HepG2 (cell line): ENCODE results near the gene CDH23. TPM values are rescaled to one million over a fixed set of nuclear protein-coding genes. Genes with fewer than 3 reads are reported as not detected.

Source experiments
- ATAC-seq: fragments of 200-7000 bp; cut with Tn5 transposase; 3 replicates; pipeline ENCODE4 v1.9.1; 2020; ENCODE audit warnings: mild to moderate bottlenecking, moderate library complexity
- BruUV-seq: library from RNA; stranded (reverse); fragments of 400-500 nt; replicated peaks from 2 replicates; lab custom pipeline; 2021; lab: Mats Ljungman, UMichigan
- CTCF ChIA-PET: fragments of 300-600 bp; formaldehyde crosslinking; extraction: SDS; loops from one replicate; lab custom pipeline; 2021; ENCODE audit warnings: low total read pairs, inconsistent platforms, low intra/inter-chr PET ratio; lab: Yijun Ruan, JAX
- POLR2A ChIA-PET: fragments of 350-600 bp; sonication (Branson Sonifier 250); formaldehyde crosslinking; loops from one replicate; lab custom pipeline; 2020; ENCODE audit warnings: antibody characterized with exemption, inconsistent platforms; lab: Yijun Ruan, JAX
- DNase-seq: peaks from one replicate; pipeline ENCODE4 v3.0.0-alpha.2; 2015; ENCODE audit warnings: low spot score
- FAIRE-seq: peaks from 3 replicates; lab custom pipeline; 2011; peaks lifted over from hg19 to GRCh38; lab: Jason Lieb, UNC
- H2AFZ ChIP-seq: one replicate; pipeline ENCODE4 v1.6.1; 2011; ENCODE audit warnings: low read length, inconsistent platforms
- H3K27ac ChIP-seq: fragments of 300-600 bp; 3 replicates; pipeline ENCODE4 v1.8.0; 2011; ENCODE audit warnings: mixed run types, mild to moderate bottlenecking, mixed read lengths, low read length, inconsistent platforms; ENCODE audit not compliant: insufficient read depth; ENCODE audit errors: extremely low read length
- H3K27me3 ChIP-seq, 2 experiments: fragments of 200-600 bp in 1 of 2; 2 replicates in 1 of 2; 3 replicates in 1 of 2; pipeline versions ENCODE4 v1.6.0 to v1.8.0; 2011; ENCODE audit warnings: low read length in 2 of 2, mild to moderate bottlenecking in 2 of 2, moderate library complexity in 2 of 2, inconsistent platforms in 1 of 2; ENCODE audit not compliant: insufficient read depth in 2 of 2, control insufficient read depth in 1 of 2
- H3K36me3 ChIP-seq, 2 experiments: fragments of 200-600 bp in 1 of 2; replicated peaks in 1 of 2; 2 replicates in 1 of 2; 3 replicates in 1 of 2; pipeline versions ENCODE4 v1.5.1 to v1.8.0; 2011; ENCODE audit warnings: low read length in 2 of 2, inconsistent platforms in 1 of 2; ENCODE audit not compliant: insufficient read depth in 2 of 2, control insufficient read depth in 1 of 2
- H3K4me1 ChIP-seq: 2 replicates; pipeline ENCODE4 v1.5.1; 2012; ENCODE audit warnings: low read length, inconsistent platforms; ENCODE audit not compliant: insufficient read depth
- H3K4me2 ChIP-seq: 2 replicates; pipeline ENCODE4 v1.6.0; 2011; ENCODE audit warnings: low read depth, low read length, inconsistent platforms
- H3K4me3 ChIP-seq, 3 experiments: fragments of 200-600 bp in 1 of 3; sonication (generic), shearing (Covaris generic) in 1 of 3; replicated peaks in 1 of 3; 2 replicates each; pipeline ENCODE4 v1.5.1; 2011 to 2016; ENCODE audit warnings: low read length in 3 of 3, inconsistent platforms in 2 of 3, low read depth in 2 of 3, mild to moderate bottlenecking in 2 of 3, control low read depth in 1 of 3, mixed read lengths in 1 of 3; ENCODE audit not compliant: insufficient read depth in 1 of 3
- H3K79me2 ChIP-seq: one replicate; pipeline ENCODE4 v1.6.1; 2011; ENCODE audit warnings: low read length, inconsistent platforms; ENCODE audit not compliant: insufficient read depth
- H3K9ac ChIP-seq: 2 replicates; pipeline ENCODE4 v1.6.0; 2011; ENCODE audit warnings: mild to moderate bottlenecking, low read depth, low read length, inconsistent platforms; ENCODE audit not compliant: insufficient read depth
- H3K9me3 ChIP-seq: 2 replicates; pipeline ENCODE4 v1.5.1; 2012; ENCODE audit warnings: mild to moderate bottlenecking, low read length
- H4K20me1 ChIP-seq: 2 replicates; pipeline ENCODE4 v1.6.0; 2011; ENCODE audit warnings: inconsistent platforms, mild to moderate bottlenecking, low read length, moderate library complexity; ENCODE audit not compliant: insufficient read depth
- BATF2 ChIP-seq: sonication (generic); formaldehyde crosslinking; IDR thresholded peaks from 2 replicates; pipeline ENCODE4 v1.8.0; 2022; ENCODE audit warnings: mild to moderate bottlenecking, missing genetic modification reagents, moderate library complexity
- FOXC1 ChIP-seq: sonication (generic); formaldehyde crosslinking; IDR thresholded peaks from 2 replicates; pipeline ENCODE4 v1.8.0; 2022; ENCODE audit warnings: mild to moderate bottlenecking, missing genetic modification reagents, borderline replicate concordance
- KMT2A ChIP-seq: sonication (generic); formaldehyde crosslinking; IDR thresholded peaks from 2 replicates; pipeline ENCODE4 v1.4.0; 2020; ENCODE audit warnings: missing genetic modification reagents
- PAF1 ChIP-seq: IDR thresholded peaks from 2 replicates; pipeline ENCODE4 v1.6.1; 2016; ENCODE audit warnings: missing genetic modification reagents, missing compliant biosample characterization
- PAXIP1 ChIP-seq: sonication (generic); formaldehyde crosslinking; conservative IDR thresholded peaks from 2 replicates; pipeline ENCODE4 v1.4.0; 2020; ENCODE audit warnings: mild to moderate bottlenecking, missing genetic modification reagents, moderate library complexity
- PRMT3 ChIP-seq: sonication (generic); formaldehyde crosslinking; IDR thresholded peaks from 2 replicates; pipeline ENCODE4 v1.8.1; 2022; ENCODE audit warnings: low read depth, mild to moderate bottlenecking, moderate library complexity, missing genetic modification reagents, borderline replicate concordance
- SMAD3 ChIP-seq: sonication (generic); formaldehyde crosslinking; IDR thresholded peaks from 2 replicates; pipeline ENCODE4 v1.4.0; 2020; ENCODE audit warnings: missing genetic modification reagents
- ZBTB34 ChIP-seq: sonication (generic); formaldehyde crosslinking; IDR thresholded peaks from 2 replicates; pipeline ENCODE4 v1.8.0; 2022; ENCODE audit warnings: mild to moderate bottlenecking, missing genetic modification reagents
- ZBTB37 ChIP-seq: sonication (generic); formaldehyde crosslinking; IDR thresholded peaks from 2 replicates; pipeline ENCODE4 v1.4.0; 2020; ENCODE audit warnings: mild to moderate bottlenecking, missing genetic modification reagents
- ZFP36L2 ChIP-seq: sonication (generic); formaldehyde crosslinking; IDR thresholded peaks from 2 replicates; pipeline ENCODE4 v1.4.0; 2020; ENCODE audit warnings: missing genetic modification reagents
- ZNF256 ChIP-seq: sonication (generic); formaldehyde crosslinking; conservative IDR thresholded peaks from 2 replicates; pipeline ENCODE4 v1.4.0; 2020; ENCODE audit warnings: missing genetic modification reagents
- ZNF558 ChIP-seq: sonication (generic); formaldehyde crosslinking; IDR thresholded peaks from 2 replicates; pipeline ENCODE4 v1.9.0; 2022; ENCODE audit warnings: mild to moderate bottlenecking, missing genetic modification reagents, borderline replicate concordance
- ZNF672 ChIP-seq: sonication (generic); formaldehyde crosslinking; IDR thresholded peaks from 2 replicates; pipeline ENCODE4 v1.8.1; 2022; ENCODE audit warnings: missing genetic modification reagents
- WGBS: methylation state at CpG from one replicate; pipeline ENCODE4 v1.1.6; 2017; ENCODE audit warnings: low lambda C conversion rate; 5-methylcytosine and 5-hydroxymethylcytosine counted together
- in situ Hi-C: cut with HindIII; loops from 2 replicates; pipeline ENCODE4 v1.10.0; 2017; ENCODE audit warnings: low pct_unique_long_range_greater_than_20kb; ENCODE audit not compliant: extremely low pct_ligation_motif_present
- intact Hi-C: fragments of 100-400 bp; cut with micrococcal nuclease; formaldehyde crosslinking; loops from one replicate; pipeline ENCODE4 v1.10.0; 2022; ENCODE audit not compliant: unreplicated experiment
- polyA plus RNA-seq, 8 experiments: library from polyadenylated mRNA; depleted of rRNA in 3 of 8; stranded (reverse) in 7 of 8; unstranded in 1 of 8; fragments of >200 nt; fragmentation: Illumina TruSeq in 4 of 8; extraction: Trizol in 4 of 8; gene quantifications; 2 replicates each; pipeline versions ENCODE4 v1.2.1 to v1.2.3, GENCODE V29; 2011 to 2016; ENCODE audit warnings: low read depth in 4 of 8, missing spikeins in 1 of 8, mixed read lengths in 1 of 8; ENCODE audit not compliant: insufficient read depth in 1 of 8
- total RNA-seq, 5 experiments: library from RNA; depleted of rRNA; stranded (reverse); fragments of >200 nt; fragmentation: Illumina TruSeq; extraction: Trizol; gene quantifications; 2 replicates each; pipeline ENCODE4 v1.2.3, GENCODE V29; 2016; ENCODE audit warnings: low read depth in 1 of 5

CDH23 gene
- total and polyA plus RNA-seq, 2 of the 13 experiments (the other 11 are each of a cell fraction or from before 2014, with no cell fraction given), result 0.13 TPM; not detected in 1

- TF ChIP-seq ZBTB34 (CRISPR knock-in tag), result no peak
- TF ChIP-seq ZNF558 (CRISPR knock-in tag), result no peak
- no peak for TF ChIP-seq PAXIP1 (CRISPR knock-in tag)
- no peak for TF ChIP-seq SMAD3 (CRISPR knock-in tag)
- TF ChIP-seq PRMT3 (CRISPR knock-in tag), result no peak
- TF ChIP-seq ZNF672 (CRISPR knock-in tag), result no peak
- TF ChIP-seq, all 625 proteins: peak for 0
Measured at GRCh38 chr10:71713135-71714030, 316.7 kb downstream of the CDH23 start (continued).

GRCh38 chr10:71714031-71714410 is 317.3 kb downstream of the CDH23 start:
- no peak for ATAC-seq
- no peak overlapping the region for H3K4me2 ChIP-seq
- POLR2A ChIA-PET, result no interaction called here

More at GRCh38 chr10:71714031-71714410, 317.3 kb downstream of the CDH23 start:
- Histone ChIP-seq H3K4me3 (no peak overlapping the region), H3K4me1 (no peaks in the 10 kb centered on the region), H3K9ac (no peak overlapping the region), H4K20me1 (no peaks in the 10 kb centered on the region), H3K9me3 (no peaks in the 10 kb centered on the region), H3K36me3 (no peaks in the 10 kb centered on the region), H3K27ac (no peak overlapping the region), H3K27me3 (peaks cover 11 to 47% of the 10 kb centered on the region in 2 experiments), H3K79me2 (no peaks in the 10 kb centered on the region), H2AFZ (no peak overlapping the region)
- TF ChIP-seq PAF1 (CRISPR knock-in tag), result no peak
- TF ChIP-seq KMT2A (CRISPR knock-in tag), result no peak
- TF ChIP-seq FOXC1, result no peak
- TF ChIP-seq ZBTB37, result no peak
- no peak for TF ChIP-seq BATF2 (CRISPR knock-in tag)
- no peak for TF ChIP-seq ZNF256 (CRISPR knock-in tag)
- no peak for TF ChIP-seq ZFP36L2 (CRISPR knock-in tag)
- no peak for DNase-seq
- intact Hi-C loops (no loop called here), in situ Hi-C loops (no loop called here)
- no peak for FAIRE-seq
- 55% methylated on average over 3 of the region's 4 CpGs for WGBS
- BruUV-seq, result no TSS peak
- CTCF ChIA-PET, result no interaction called here
